SK-N-SH (cell line): ENCODE results near the gene SH3BP4. TPM values are rescaled to one million over a fixed set of nuclear protein-coding genes. Genes with fewer than 3 reads are reported as not detected.
A peak's percentile ranks its signal among the peaks of the same experiment; 100 is the strongest.

ENCODE experiments used
- CTCF ChIA-PET: fragments of 300-600, 350-600 bp; formaldehyde crosslinking; extraction: SDS; loops from one replicate; lab custom pipeline; 2021; lab: Yijun Ruan, JAX
- POLR2A ChIA-PET: fragments of 350-600 bp; sonication (Branson Sonifier 250); formaldehyde crosslinking; extraction: SDS; loops from one replicate; lab custom pipeline; 2020; ENCODE audit warnings: antibody characterized with exemption, inconsistent platforms; lab: Yijun Ruan, JAX
- DNase-seq: peaks from one replicate; pipeline ENCODE4 v3.0.0; 2012
- H2AFZ ChIP-seq: fragments of 200-600 bp; sonication (generic); 2 replicates; pipeline ENCODE4 v1.8.1; 2016; ENCODE audit warnings: antibody characterized with exemption, mild to moderate bottlenecking, low read depth
- H3F3A ChIP-seq: fragments of 200-600 bp; sonication (generic); replicated peaks from 2 replicates; pipeline ENCODE3; 2016; ENCODE audit warnings: antibody characterized with exemption, mild to moderate bottlenecking; ENCODE audit not compliant: insufficient read depth
- H3K27ac ChIP-seq, 2 experiments: fragments of 200-500 bp in 1 of 2; fragments of 200-600 bp in 1 of 2; sonication (Bioruptor generic) in 1 of 2; sonication (generic), shearing (Covaris generic) in 1 of 2; 2 replicates each; pipeline versions ENCODE4 v1.5.1 to v1.6.1; 2014 to 2016; ENCODE audit warnings: low read depth in 2 of 2, inconsistent platforms in 1 of 2, low read length in 1 of 2, mild to moderate bottlenecking in 1 of 2, mixed read lengths in 1 of 2
- H3K27me3 ChIP-seq: fragments of 200-600 bp; sonication (generic), shearing (Covaris generic); 2 replicates; pipeline ENCODE4 v1.6.1; 2016; ENCODE audit warnings: mixed run types; ENCODE audit not compliant: insufficient read depth
- H3K36me3 ChIP-seq, 2 experiments: fragments of 200-500 bp in 1 of 2; fragments of 200-600 bp in 1 of 2; sonication (Bioruptor generic) in 1 of 2; sonication (generic) in 1 of 2; replicated peaks in 1 of 2; 2 replicates each; pipeline versions ENCODE3 to v1.5.1; 2014 to 2016; ENCODE audit warnings: low read length in 1 of 2, mild to moderate bottlenecking in 1 of 2; ENCODE audit not compliant: insufficient read depth in 2 of 2, control insufficient read depth in 1 of 2
- H3K4me1 ChIP-seq, 2 experiments: fragments of 200-500 bp in 1 of 2; fragments of 200-600 bp in 1 of 2; sonication (Bioruptor generic) in 1 of 2; sonication (generic), shearing (Covaris generic) in 1 of 2; 2 replicates each; pipeline versions ENCODE4 v1.5.1 to v1.6.1; 2014 to 2016; ENCODE audit warnings: low read depth in 1 of 2, low read length in 1 of 2, mixed run types in 1 of 2; ENCODE audit not compliant: insufficient read depth in 2 of 2, control insufficient read depth in 1 of 2
- H3K4me2 ChIP-seq: fragments of 200-600 bp; sonication (generic), shearing (Covaris generic); 2 replicates; pipeline ENCODE4 v1.6.1; 2017; ENCODE audit warnings: mixed run types
- H3K4me3 ChIP-seq, 2 experiments: fragments of 200-500 bp in 1 of 2; fragments of 200-600 bp in 1 of 2; sonication (Bioruptor generic) in 1 of 2; sonication (generic), shearing (Covaris generic) in 1 of 2; 2 replicates each; pipeline versions ENCODE4 v1.5.1 to v1.8.1; 2014 to 2016; ENCODE audit warnings: low read depth in 2 of 2, inconsistent platforms in 1 of 2, low read length in 1 of 2, mild to moderate bottlenecking in 1 of 2, mixed read lengths in 1 of 2, moderate library complexity in 1 of 2
- H3K79me2 ChIP-seq: fragments of 200-600 bp; sonication (generic); 2 replicates; pipeline ENCODE4 v1.8.1; 2017; ENCODE audit warnings: mild to moderate bottlenecking; ENCODE audit not compliant: insufficient read depth
- H3K9ac ChIP-seq: fragments of 200-600 bp; sonication (generic); 2 replicates; pipeline ENCODE4 v1.6.1; 2017; ENCODE audit warnings: mixed run types
- H3K9me2 ChIP-seq: fragments of 200-600 bp; sonication (generic); 2 replicates; pipeline ENCODE4 v1.6.1; 2017; ENCODE audit warnings: mixed run types
- H3K9me3 ChIP-seq: fragments of 200-600 bp; sonication (generic); 2 replicates; pipeline ENCODE4 v1.6.1; 2017; ENCODE audit warnings: mixed run types, mild to moderate bottlenecking, moderate library complexity
- H4K20me1 ChIP-seq: fragments of 200-600 bp; sonication (generic); 2 replicates; pipeline ENCODE4 v1.6.1; 2017; ENCODE audit warnings: mild to moderate bottlenecking, mixed run types; ENCODE audit not compliant: insufficient read depth
- CHD2 ChIP-seq: fragments of 150-350 bp; IDR thresholded peaks from 2 replicates; pipeline ENCODE4 v1.6.1; 2018; ENCODE audit warnings: low read length; ENCODE audit not compliant: partially characterized antibody
- EP300 ChIP-seq, 2 experiments: IDR thresholded peaks; 2 replicates each; pipeline versions ENCODE4 v1.4.0 to v1.6.1; 2012; ENCODE audit warnings: borderline replicate concordance in 1 of 2, low read depth in 1 of 2, low read length in 1 of 2
- EZH2phosphoT487 ChIP-seq: fragments of 200-600 bp; sonication (generic); IDR thresholded peaks from 2 replicates; pipeline ENCODE4 v1.6.1; 2017; ENCODE audit warnings: low read depth, mixed run types, mild to moderate bottlenecking, antibody characterized with exemption, moderate library complexity, borderline replicate concordance
- FOSL2 ChIP-seq: IDR thresholded peaks from 2 replicates; pipeline ENCODE4 v1.4.0; 2012; ENCODE audit warnings: low read depth, mild to moderate bottlenecking, moderate library complexity, borderline replicate concordance
- FOXJ3 ChIP-seq: sonication (generic); formaldehyde crosslinking; IDR thresholded peaks from 2 replicates; pipeline ENCODE4 v1.5.1; 2020; ENCODE audit warnings: mild to moderate bottlenecking, missing genetic modification reagents
- FOXM1 ChIP-seq: IDR thresholded peaks from 2 replicates; pipeline ENCODE4 v1.4.0; 2012; ENCODE audit warnings: low read depth, mild to moderate bottlenecking
- GABPA ChIP-seq: IDR thresholded peaks from 2 replicates; pipeline ENCODE4 v1.4.0; 2012; ENCODE audit warnings: low read depth, mild to moderate bottlenecking
- GATA2 ChIP-seq: sonication (generic); formaldehyde crosslinking; IDR thresholded peaks from 2 replicates; pipeline ENCODE4 v1.5.0; 2020; ENCODE audit warnings: mild to moderate bottlenecking, missing genetic modification reagents
- MAX ChIP-seq: IDR thresholded peaks from 2 replicates; pipeline ENCODE4 v1.4.0; 2012; ENCODE audit warnings: low read depth
- MEF2A ChIP-seq: IDR thresholded peaks from 2 replicates; pipeline ENCODE4 v1.4.0; 2012; ENCODE audit warnings: low read depth, borderline replicate concordance
- NFIC ChIP-seq: IDR thresholded peaks from 2 replicates; pipeline ENCODE4 v1.4.0; 2012; ENCODE audit warnings: borderline replicate concordance
- POLR2AphosphoS5 ChIP-seq: IDR thresholded peaks from 2 replicates; pipeline ENCODE4 v1.6.1; 2012; ENCODE audit warnings: low read depth, low read length
- RCOR1 ChIP-seq: fragments of 150-350 bp; IDR thresholded peaks from 2 replicates; pipeline ENCODE4 v1.6.1; 2017; ENCODE audit warnings: antibody characterized with exemption, low read length
- RFX5 ChIP-seq: IDR thresholded peaks from 2 replicates; pipeline ENCODE4 v1.6.1; 2012; ENCODE audit warnings: mild to moderate bottlenecking, improper control_type of control experiment, low read length
- SIN3A ChIP-seq: IDR thresholded peaks from 2 replicates; pipeline ENCODE4 v1.6.1; 2012; ENCODE audit warnings: low read depth, mild to moderate bottlenecking, low read length, moderate library complexity, borderline replicate concordance
- TCF12 ChIP-seq: IDR thresholded peaks from 2 replicates; pipeline ENCODE4 v1.4.0; 2012
- TEAD4 ChIP-seq: IDR thresholded peaks from 2 replicates; pipeline ENCODE4 v1.4.0; 2012; ENCODE audit warnings: mild to moderate bottlenecking, borderline replicate concordance; ENCODE audit not compliant: insufficient read depth
- YY1 ChIP-seq: IDR thresholded peaks from 2 replicates; pipeline ENCODE4 v1.4.0; 2012; ENCODE audit warnings: low read depth, mild to moderate bottlenecking
- ZBTB33 ChIP-seq: IDR thresholded peaks from 2 replicates; pipeline ENCODE4 v1.4.0; 2012; ENCODE audit warnings: low read depth, borderline replicate concordance
- WGBS: methylation state at CpG from one replicate; pipeline ENCODE4 v1.1.6; 2017; ENCODE audit warnings: low lambda C conversion rate; 5-methylcytosine and 5-hydroxymethylcytosine counted together
- polyA plus RNA-seq, 3 experiments: library from polyadenylated mRNA; depleted of rRNA; stranded (reverse); fragments of >200 nt; gene quantifications; 2 replicates each; pipeline ENCODE4 v1.2.3, GENCODE V29; 2012
- TF ChIP-seq, protein P1 (sequence below): fragments of 200-600 bp; sonication (generic); IDR thresholded peaks from 2 replicates; pipeline ENCODE4 v1.6.1; 2017; ENCODE audit warnings: antibody characterized with exemption, mild to moderate bottlenecking, moderate library complexity

The SH3BP4 gene
- polyA plus RNA-seq, 1 of the 3 experiments (the other 2 are of a cell fraction): 27.7 TPM

DNA sequence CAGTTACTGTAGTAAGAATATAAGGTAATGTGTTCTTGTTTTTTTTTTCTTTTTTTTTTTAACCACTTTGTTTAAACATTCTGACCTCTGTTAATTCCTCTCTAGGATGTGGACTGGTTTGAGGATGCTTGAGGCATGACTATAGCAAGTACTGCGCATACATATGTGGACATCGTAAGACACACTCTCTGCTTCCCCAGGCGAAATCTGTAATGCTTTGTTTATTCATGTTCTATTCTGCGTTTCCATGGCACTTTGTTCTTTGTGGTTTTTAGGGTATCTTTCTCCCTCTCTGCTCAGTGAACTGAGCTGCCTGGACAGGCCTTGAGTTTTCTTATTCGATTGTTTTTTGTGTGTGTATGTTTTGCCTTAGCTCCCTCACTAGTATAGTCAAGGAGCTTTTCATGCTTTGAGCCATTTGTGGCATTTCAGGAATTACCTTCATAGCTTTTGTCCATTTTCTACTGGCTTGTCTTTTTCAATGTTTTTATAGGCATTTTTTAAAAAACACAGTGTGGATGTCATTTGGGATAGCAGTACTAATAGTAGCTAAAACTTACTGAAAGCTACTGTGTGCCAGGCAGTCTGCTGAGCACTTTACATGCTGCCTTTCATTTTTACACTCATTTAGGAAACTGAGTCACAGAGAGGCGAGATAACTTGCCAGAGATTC lies 1.9 kb upstream of the SH3BP4 start:
- Histone ChIP-seq H3K9ac (peak overlapping the region; percentile 45), H3K9me3 (no peaks in the 10 kb centered on the region), H3K4me1 (peaks cover 22 to 23% of the 10 kb centered on the region in 2 experiments), H3K4me2 (peak overlapping the region; percentile 99; the same call in 1 of the 2 replicates), H3K4me3 (no peak overlapping the region), H3K79me2 (peaks cover 36% of the 10 kb centered on the region), H3K9me2 (no peaks in the 10 kb centered on the region), H2AFZ (peak overlapping the region; percentile 45; the same call in 1 of the 2 replicates), H3K36me3 (peaks cover 0 to under 1% of the 10 kb centered on the region in 2 experiments), H4K20me1 (peaks cover 23% of the 10 kb centered on the region; the same call in 1 of the 2 replicates), H3F3A (peaks cover 12% of the 10 kb centered on the region), H3K27ac (peak overlapping the region in 1 of 2 experiments; percentile 67; a peak in 2 of 4 replicates), H3K27me3 (no peaks in the 10 kb centered on the region)
- CTCF ChIA-PET: interaction anchor here (1.3 kb wide), 1 partner anchor 158 kb away, joined by 4 read pairs; no protein-coding TSS in a partner anchor
- no peak for DNase-seq
- TF ChIP-seq TEAD4 (no peak), POLR2AphosphoS5 (no peak), MAX (no peak), RCOR1 (no peak)
- POLR2A ChIA-PET: interaction anchor here (0.7 kb wide), 1 partner anchor 524 kb away, joined by 4 read pairs; no protein-coding TSS in a partner anchor
- 79% methylated on average over 6 of the region's 6 CpGs for WGBS

DNA sequence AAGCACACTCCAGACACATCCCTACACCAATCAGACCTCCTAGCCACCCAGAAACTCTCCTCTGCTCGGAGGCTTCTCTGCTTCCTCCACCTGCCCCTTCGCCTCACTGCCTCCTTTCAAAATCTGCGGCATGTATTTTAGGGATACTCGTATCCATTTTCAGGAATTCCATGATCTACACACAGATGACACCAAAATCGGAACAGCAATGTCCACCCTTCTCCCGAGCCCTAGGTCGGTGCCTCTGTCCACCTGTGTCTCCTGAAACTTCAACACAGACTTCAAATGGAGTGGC lies 1.4 kb upstream of the SH3BP4 start:
- no peak overlapping the region for H3K4me3 ChIP-seq
- TF ChIP-seq SIN3A (no peak), RFX5 (no peak), TEAD4 (no peak), ZBTB33 (no peak), TCF12 (no peak), GATA2 (CRISPR knock-in tag) (no peak), MEF2A (no peak), FOSL2 (no peak), FOXJ3 (no peak), FOXM1 (no peak), NFIC (no peak), EP300 (IDR thresholded peaks at IDR 0.05; ENCODE audit: borderline replicate concordance in 1 of 2, low read depth in 1 of 2, low read length in 1 of 2) (no peak), YY1 (no peak), EZH2phosphoT487 (no peak), GABPA (no peak), CHD2 (no peak)
- TF ChIP-seq, protein P1, sequence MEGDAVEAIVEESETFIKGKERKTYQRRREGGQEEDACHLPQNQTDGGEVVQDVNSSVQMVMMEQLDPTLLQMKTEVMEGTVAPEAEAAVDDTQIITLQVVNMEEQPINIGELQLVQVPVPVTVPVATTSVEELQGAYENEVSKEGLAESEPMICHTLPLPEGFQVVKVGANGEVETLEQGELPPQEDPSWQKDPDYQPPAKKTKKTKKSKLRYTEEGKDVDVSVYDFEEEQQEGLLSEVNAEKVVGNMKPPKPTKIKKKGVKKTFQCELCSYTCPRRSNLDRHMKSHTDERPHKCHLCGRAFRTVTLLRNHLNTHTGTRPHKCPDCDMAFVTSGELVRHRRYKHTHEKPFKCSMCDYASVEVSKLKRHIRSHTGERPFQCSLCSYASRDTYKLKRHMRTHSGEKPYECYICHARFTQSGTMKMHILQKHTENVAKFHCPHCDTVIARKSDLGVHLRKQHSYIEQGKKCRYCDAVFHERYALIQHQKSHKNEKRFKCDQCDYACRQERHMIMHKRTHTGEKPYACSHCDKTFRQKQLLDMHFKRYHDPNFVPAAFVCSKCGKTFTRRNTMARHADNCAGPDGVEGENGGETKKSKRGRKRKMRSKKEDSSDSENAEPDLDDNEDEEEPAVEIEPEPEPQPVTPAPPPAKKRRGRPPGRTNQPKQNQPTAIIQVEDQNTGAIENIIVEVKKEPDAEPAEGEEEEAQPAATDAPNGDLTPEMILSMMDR: no peak
- no peaks in the 10 kb centered on the region for H3K9me2 ChIP-seq
- no peaks in the 10 kb centered on the region for H3K27me3 ChIP-seq
- H3K79me2 ChIP-seq: peaks cover 40% of the 10 kb centered on the region
- ChIA-PET POLR2A (interaction anchor here (0.6 kb wide), 1 partner anchor 88 kb away, joined by 3 read pairs; no protein-coding TSS in a partner anchor), CTCF (interaction anchor here (1.3 to 1.4 kb wide), 2 partner anchors 157 kb away, joined by 3 to 4 read pairs; no protein-coding TSS in a partner anchor)
- H4K20me1 ChIP-seq: peaks cover 28% of the 10 kb centered on the region; the same call in 1 of the 2 replicates
- no peak for DNase-seq
- WGBS: 98% methylated on average over 7 of the region's 7 CpGs
- peaks cover 26 to 27% of the 10 kb centered on the region in 2 experiments for H3K4me1 ChIP-seq
- no peaks in the 10 kb centered on the region for H3K9me3 ChIP-seq
- H3F3A ChIP-seq: peaks cover 12% of the 10 kb centered on the region
- H2AFZ ChIP-seq: no peak overlapping the region
- H3K36me3 ChIP-seq: peaks cover 0 to 2% of the 10 kb centered on the region in 2 experiments
- peak overlapping the region in 1 of 2 experiments; percentile 67; a peak in 2 of 4 replicates for H3K27ac ChIP-seq
- peak overlapping the region; percentile 99; the same call in 1 of the 2 replicates for H3K4me2 ChIP-seq
- peak overlapping the region; percentile 45 for H3K9ac ChIP-seq
